DOHH2 (cell line): Measurements from ENCODE around the gene KRTAP5-6.

ENCODE experiments used
- EZH2phosphoT487 ChIP-seq: fragments of 200-600 bp; sonication (generic); IDR thresholded peaks from 2 replicates; pipeline ENCODE4 v1.6.1; 2017; ENCODE audit warnings: borderline replicate concordance, mild to moderate bottlenecking, antibody characterized with exemption, low read length, moderate library complexity, mixed read lengths
- TF ChIP-seq, protein P1 (sequence below): fragments of 200-600 bp; sonication (generic); IDR thresholded peaks from one replicate; pipeline ENCODE4 v1.5.1; 2014; ENCODE audit warnings: antibody characterized with exemption, mild to moderate bottlenecking, low read depth, low read length; ENCODE audit not compliant: poor library complexity, severe bottlenecking

GRCh38 chr11:1733009-1733715, 36.2 kb downstream of the KRTAP5-6 start:
- TF ChIP-seq, protein P1, sequence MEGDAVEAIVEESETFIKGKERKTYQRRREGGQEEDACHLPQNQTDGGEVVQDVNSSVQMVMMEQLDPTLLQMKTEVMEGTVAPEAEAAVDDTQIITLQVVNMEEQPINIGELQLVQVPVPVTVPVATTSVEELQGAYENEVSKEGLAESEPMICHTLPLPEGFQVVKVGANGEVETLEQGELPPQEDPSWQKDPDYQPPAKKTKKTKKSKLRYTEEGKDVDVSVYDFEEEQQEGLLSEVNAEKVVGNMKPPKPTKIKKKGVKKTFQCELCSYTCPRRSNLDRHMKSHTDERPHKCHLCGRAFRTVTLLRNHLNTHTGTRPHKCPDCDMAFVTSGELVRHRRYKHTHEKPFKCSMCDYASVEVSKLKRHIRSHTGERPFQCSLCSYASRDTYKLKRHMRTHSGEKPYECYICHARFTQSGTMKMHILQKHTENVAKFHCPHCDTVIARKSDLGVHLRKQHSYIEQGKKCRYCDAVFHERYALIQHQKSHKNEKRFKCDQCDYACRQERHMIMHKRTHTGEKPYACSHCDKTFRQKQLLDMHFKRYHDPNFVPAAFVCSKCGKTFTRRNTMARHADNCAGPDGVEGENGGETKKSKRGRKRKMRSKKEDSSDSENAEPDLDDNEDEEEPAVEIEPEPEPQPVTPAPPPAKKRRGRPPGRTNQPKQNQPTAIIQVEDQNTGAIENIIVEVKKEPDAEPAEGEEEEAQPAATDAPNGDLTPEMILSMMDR, result no peak
- TF ChIP-seq EZH2phosphoT487, result no peak
